Measurements from ENCODE around the gene KLF5.

Gene KLF5

DNA sequence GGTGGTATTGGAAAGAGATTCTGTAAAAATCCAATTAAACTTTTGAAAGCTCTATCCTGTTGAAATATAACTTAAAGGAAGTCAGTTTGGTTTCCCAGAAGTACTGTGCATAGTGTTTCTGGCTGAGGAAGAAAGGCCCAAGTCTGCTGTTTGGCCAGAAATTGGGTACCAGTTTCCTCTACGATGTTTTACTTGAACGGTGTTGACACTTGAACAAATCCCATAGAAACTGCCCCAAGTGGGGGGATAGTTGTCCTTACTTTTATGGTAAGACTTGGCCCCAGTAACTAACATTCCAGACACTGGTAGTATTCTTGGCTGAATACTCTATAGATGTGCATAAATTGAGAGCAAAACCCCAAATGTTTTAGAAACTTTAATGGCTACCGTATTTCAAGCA is 14.2 kb downstream of the KLF5 start:
- no peak overlapping the region for H3K4me3 ChIP-seq (ENCODE audit: low read depth, low read length)
- DNase-seq (ENCODE audit: low read depth) = no peak
- in situ Hi-C loops (cut with HindIII; ENCODE audit: low sequenced_read_pairs) = no loop called here
- TF ChIP-seq, protein P1, sequence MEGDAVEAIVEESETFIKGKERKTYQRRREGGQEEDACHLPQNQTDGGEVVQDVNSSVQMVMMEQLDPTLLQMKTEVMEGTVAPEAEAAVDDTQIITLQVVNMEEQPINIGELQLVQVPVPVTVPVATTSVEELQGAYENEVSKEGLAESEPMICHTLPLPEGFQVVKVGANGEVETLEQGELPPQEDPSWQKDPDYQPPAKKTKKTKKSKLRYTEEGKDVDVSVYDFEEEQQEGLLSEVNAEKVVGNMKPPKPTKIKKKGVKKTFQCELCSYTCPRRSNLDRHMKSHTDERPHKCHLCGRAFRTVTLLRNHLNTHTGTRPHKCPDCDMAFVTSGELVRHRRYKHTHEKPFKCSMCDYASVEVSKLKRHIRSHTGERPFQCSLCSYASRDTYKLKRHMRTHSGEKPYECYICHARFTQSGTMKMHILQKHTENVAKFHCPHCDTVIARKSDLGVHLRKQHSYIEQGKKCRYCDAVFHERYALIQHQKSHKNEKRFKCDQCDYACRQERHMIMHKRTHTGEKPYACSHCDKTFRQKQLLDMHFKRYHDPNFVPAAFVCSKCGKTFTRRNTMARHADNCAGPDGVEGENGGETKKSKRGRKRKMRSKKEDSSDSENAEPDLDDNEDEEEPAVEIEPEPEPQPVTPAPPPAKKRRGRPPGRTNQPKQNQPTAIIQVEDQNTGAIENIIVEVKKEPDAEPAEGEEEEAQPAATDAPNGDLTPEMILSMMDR (IDR thresholded peaks at IDR 0.05; ENCODE audit: low read depth, low read length, missing control alignments) = no peak

DNA sequence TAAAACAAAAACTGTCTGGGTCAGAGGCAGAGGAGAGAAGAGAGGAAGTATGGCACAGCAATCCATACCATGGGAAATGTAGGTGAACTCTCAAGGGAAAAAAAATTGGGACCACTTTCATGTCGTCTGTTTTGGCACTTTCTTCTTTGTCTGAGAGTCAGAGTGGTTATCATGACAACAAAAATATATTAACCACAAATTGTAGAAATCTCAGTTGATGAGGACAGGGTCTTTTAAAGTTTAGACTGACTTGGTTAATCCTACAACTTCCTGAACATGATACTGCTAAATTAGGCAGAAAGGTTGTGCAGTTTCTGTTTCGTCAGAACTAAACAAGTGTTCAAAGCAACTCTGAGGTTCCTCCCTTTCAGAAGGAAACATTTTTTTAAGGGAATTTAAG is 15.2 kb downstream of the KLF5 start:
- no peak for DNase-seq (ENCODE audit: low read depth)
- no peak overlapping the region for H3K4me3 ChIP-seq (ENCODE audit: low read depth, low read length)
- TF ChIP-seq, protein P1 (IDR thresholded peaks at IDR 0.05; ENCODE audit: low read depth, low read length, missing control alignments) = no peak
- in situ Hi-C loops (cut with HindIII; ENCODE audit: low sequenced_read_pairs) = no loop called here

DNA sequence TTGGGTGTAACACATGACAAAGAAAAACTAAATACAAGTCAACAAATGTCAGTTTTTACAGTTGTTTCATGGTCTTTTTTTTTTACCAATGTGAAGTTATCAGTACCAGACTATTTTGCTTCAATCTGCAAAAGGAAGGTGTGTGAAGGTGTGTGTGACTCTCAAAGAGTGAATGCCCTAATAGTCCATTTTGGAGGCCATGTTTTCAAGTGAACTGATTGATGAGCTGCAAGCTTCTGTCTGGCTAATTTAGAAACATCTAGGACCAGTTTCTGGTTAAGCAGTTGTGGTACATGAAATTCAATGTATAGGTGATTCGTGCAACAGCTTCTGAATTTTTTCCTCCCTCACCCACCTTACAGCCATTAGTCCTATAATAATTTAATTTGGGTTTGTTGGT is 16.1 kb downstream of the KLF5 start:
- DNase-seq (ENCODE audit: low read depth) = no peak
- no peak overlapping the region for H3K4me3 ChIP-seq (ENCODE audit: low read depth, low read length)
- in situ Hi-C loops (cut with HindIII; ENCODE audit: low sequenced_read_pairs) = no loop called here
- TF ChIP-seq, protein P1 (IDR thresholded peaks at IDR 0.05; ENCODE audit: low read depth, low read length, missing control alignments) = no peak

DNA sequence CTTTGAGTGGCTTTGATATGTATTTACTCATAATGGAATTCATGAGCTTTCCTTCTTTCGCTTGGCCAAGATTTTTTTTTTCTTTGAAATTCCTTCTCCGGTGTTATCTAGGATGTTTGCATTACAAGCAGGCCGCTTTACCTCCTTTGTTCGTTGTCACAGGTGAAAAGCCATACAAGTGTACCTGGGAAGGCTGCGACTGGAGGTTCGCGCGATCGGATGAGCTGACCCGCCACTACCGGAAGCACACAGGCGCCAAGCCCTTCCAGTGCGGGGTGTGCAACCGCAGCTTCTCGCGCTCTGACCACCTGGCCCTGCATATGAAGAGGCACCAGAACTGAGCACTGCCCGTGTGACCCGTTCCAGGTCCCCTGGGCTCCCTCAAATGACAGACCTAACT is 16.7 kb downstream of the KLF5 start:
- in situ Hi-C loops (cut with HindIII; ENCODE audit: low sequenced_read_pairs) = no loop called here
- DNase-seq (ENCODE audit: low read depth) = no peak

DNA sequence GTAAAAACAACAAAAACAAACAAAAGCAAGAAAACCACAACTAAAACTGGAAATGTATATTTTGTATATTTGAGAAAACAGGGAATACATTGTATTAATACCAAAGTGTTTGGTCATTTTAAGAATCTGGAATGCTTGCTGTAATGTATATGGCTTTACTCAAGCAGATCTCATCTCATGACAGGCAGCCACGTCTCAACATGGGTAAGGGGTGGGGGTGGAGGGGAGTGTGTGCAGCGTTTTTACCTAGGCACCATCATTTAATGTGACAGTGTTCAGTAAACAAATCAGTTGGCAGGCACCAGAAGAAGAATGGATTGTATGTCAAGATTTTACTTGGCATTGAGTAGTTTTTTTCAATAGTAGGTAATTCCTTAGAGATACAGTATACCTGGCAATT is 17.1 kb downstream of the KLF5 start:
- no peak for DNase-seq (ENCODE audit: low read depth)
- in situ Hi-C loops (cut with HindIII; ENCODE audit: low sequenced_read_pairs) = no loop called here
- TF ChIP-seq, protein P1 (IDR thresholded peaks at IDR 0.05; ENCODE audit: low read depth, low read length, missing control alignments) = no peak
- no peak overlapping the region for H3K4me3 ChIP-seq (ENCODE audit: low read depth, low read length)

More for the DNA sequence above, 16.7 kb downstream of the KLF5 start:
- TF ChIP-seq, protein P1 (IDR thresholded peaks at IDR 0.05; ENCODE audit: low read depth, low read length, missing control alignments) = no peak
- no peak overlapping the region for H3K4me3 ChIP-seq (ENCODE audit: low read depth, low read length)

DNA sequence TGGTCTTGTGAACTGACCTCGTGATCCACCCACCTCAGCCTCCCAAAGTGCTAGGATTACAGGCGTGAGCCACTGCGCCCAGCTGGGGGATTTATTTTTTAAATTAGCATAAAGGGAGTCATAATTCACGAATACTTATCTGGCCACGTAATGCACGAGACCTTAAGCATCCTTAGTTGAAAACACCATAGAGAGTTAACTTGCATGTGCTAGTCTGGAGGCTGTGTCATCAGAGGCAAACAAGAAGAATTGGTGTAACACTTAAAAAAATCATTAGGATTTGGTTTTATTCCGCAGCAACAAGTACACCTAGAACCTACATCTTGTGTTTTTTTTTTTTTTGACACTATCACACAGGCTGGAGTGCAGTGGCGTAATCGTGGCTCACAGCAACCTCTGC is 19.1 kb downstream of the KLF5 start:
- no peak for DNase-seq (ENCODE audit: low read depth)
- TF ChIP-seq, protein P1 (IDR thresholded peaks at IDR 0.05; ENCODE audit: low read depth, low read length, missing control alignments) = no peak
- H3K4me3 ChIP-seq (ENCODE audit: low read depth, low read length) = no peak overlapping the region
- in situ Hi-C loops (cut with HindIII; ENCODE audit: low sequenced_read_pairs) = no loop called here

DNA sequence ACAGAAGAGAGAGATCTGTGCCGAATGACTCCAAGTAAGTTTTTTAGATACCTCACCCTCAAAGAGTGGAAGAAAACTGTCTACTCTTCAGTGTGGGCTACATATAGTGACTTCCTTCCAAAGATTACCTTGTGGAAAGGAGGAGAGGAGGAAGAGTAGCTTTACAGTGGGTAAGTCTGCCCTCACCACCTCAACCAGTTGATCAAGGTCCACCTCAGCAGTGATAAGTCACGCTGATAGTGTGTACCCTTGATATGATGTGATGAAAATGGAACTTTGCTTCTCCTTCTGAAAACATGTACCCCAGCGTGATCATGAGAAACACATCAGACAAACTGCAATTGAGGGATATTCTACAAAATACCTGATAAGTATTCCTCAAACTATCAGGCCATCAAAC is 20.6 kb downstream of the KLF5 start:
- TF ChIP-seq, protein P1 (IDR thresholded peaks at IDR 0.05; ENCODE audit: low read depth, low read length, missing control alignments) = no peak
- in situ Hi-C loops (cut with HindIII; ENCODE audit: low sequenced_read_pairs) = no loop called here
- DNase-seq (ENCODE audit: low read depth) = no peak
- H3K4me3 ChIP-seq (ENCODE audit: low read depth, low read length) = no peak overlapping the region
